ENCODE results near the gene CKAP2L.
A peak's percentile ranks its signal among the peaks of the same experiment; 100 is the strongest.

DNA sequence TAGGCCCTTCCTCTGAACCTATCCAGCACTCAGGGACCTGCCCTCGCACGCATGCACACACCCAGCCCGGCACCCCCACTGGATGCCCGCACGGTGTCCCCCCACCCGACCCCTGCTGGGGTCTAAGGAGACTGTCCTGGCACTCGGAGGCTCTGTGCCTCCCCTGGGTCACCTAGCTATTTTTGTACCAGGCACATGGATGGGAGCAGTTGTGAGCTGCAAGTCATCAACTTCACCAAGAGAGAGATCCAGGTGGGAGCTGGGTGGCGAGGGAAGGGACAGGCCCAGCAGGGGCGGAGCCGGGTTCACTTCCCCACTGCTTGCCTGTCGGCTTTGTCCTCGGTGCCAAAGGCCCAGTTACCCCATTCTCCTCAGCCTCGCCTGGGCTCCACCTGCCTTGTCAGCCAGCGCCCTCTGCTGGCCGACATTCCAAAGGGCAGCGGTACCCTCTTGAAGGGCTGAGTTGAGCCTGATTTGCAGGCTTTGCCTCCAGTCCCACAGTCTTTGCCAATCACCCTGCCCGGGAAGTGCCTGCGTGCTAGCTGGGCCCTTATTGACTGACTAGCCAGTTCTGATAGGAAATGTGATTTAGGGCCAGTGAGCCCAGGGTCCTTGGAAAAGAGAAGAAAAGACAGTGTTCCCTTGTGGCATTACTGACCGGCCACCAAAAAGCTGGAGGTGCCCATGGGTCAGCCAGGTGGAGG is 37.8 kb downstream of the CKAP2L start:
- TF ChIP-seq EZH2phosphoT487 (IDR thresholded peaks at IDR 0.05; ENCODE audit: borderline replicate concordance, low read length): no peak
- TF ChIP-seq, protein P1, sequence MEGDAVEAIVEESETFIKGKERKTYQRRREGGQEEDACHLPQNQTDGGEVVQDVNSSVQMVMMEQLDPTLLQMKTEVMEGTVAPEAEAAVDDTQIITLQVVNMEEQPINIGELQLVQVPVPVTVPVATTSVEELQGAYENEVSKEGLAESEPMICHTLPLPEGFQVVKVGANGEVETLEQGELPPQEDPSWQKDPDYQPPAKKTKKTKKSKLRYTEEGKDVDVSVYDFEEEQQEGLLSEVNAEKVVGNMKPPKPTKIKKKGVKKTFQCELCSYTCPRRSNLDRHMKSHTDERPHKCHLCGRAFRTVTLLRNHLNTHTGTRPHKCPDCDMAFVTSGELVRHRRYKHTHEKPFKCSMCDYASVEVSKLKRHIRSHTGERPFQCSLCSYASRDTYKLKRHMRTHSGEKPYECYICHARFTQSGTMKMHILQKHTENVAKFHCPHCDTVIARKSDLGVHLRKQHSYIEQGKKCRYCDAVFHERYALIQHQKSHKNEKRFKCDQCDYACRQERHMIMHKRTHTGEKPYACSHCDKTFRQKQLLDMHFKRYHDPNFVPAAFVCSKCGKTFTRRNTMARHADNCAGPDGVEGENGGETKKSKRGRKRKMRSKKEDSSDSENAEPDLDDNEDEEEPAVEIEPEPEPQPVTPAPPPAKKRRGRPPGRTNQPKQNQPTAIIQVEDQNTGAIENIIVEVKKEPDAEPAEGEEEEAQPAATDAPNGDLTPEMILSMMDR (IDR thresholded peaks at IDR 0.05; ENCODE audit: low read depth, low read length, poor library complexity, severe bottlenecking): peak; percentile 94

All from DOHH2 (cell line).